CD14-positive monocyte (primary cell): ENCODE data around the gene FOXC1. TPM values are rescaled to one million over a fixed set of nuclear protein-coding genes. Genes with fewer than 3 reads are reported as not detected.

Experiments
- DNase-seq, 3 donors: peaks; one replicate each; pipeline ENCODE4 v3.0.0-alpha.2; 2011 to 2022
- H2AFZ ChIP-seq: 2 replicates; pipeline ENCODE4 v1.6.0; 2012; ENCODE audit warnings: mild to moderate bottlenecking, low read depth, low read length, inconsistent platforms; ENCODE audit not compliant: insufficient read depth, poor library complexity, severe bottlenecking
- H3K27ac ChIP-seq, 2 donors: 1 replicate in 1 of 2; 2 replicates in 1 of 2; pipeline ENCODE4 v1.5.1; 2012 to 2013; ENCODE audit warnings: low read length in 2 of 2, control low read depth in 1 of 2, inconsistent platforms in 1 of 2, low read depth in 1 of 2, mild to moderate bottlenecking in 1 of 2
- H3K27me3 ChIP-seq, 2 donors: one replicate each; pipeline versions ENCODE4 v1.6.0 to v1.6.1; 2011 to 2013; ENCODE audit warnings: low read length in 2 of 2; ENCODE audit not compliant: control insufficient read depth in 2 of 2, insufficient read depth in 2 of 2
- H3K36me3 ChIP-seq, 2 donors: replicated peaks in 1 of 2; 1 replicate in 1 of 2; 2 replicates in 1 of 2; pipeline versions ENCODE4 v1.5.1 to v1.6.1; 2012 to 2013; ENCODE audit warnings: low read length in 2 of 2, control low read depth in 1 of 2, inconsistent platforms in 1 of 2, mild to moderate bottlenecking in 1 of 2; ENCODE audit not compliant: insufficient read depth in 2 of 2, control insufficient read depth in 1 of 2
- H3K4me1 ChIP-seq, 2 donors: 1 replicate in 1 of 2; 2 replicates in 1 of 2; pipeline versions ENCODE4 v1.5.1 to v1.6.1; 2012 to 2013; ENCODE audit warnings: low read length in 2 of 2, control low read depth in 1 of 2, inconsistent platforms in 1 of 2, mild to moderate bottlenecking in 1 of 2, moderate library complexity in 1 of 2; ENCODE audit not compliant: insufficient read depth in 2 of 2, control insufficient read depth in 1 of 2
- H3K4me2 ChIP-seq: replicated peaks from 2 replicates; pipeline ENCODE3; 2012; ENCODE audit warnings: low read length, moderate library complexity, mild to moderate bottlenecking; ENCODE audit not compliant: poor library complexity, severe bottlenecking; ENCODE audit errors: extremely low read depth
- H3K4me3 ChIP-seq, 3 experiments: fragments of 200-600 bp in 1 of 3; sonication (generic) in 1 of 3; replicated peaks in 1 of 3; 1 replicate in 2 of 3; 2 replicates in 1 of 3; pipeline ENCODE4 v1.5.1; 2011 to 2013; ENCODE audit warnings: low read length in 3 of 3, mild to moderate bottlenecking in 3 of 3, control low read depth in 2 of 3, low read depth in 2 of 3, inconsistent platforms in 1 of 3, moderate library complexity in 1 of 3
- H3K79me2 ChIP-seq: 2 replicates; pipeline ENCODE4 v1.6.0; 2012; ENCODE audit warnings: mild to moderate bottlenecking, control low read depth, inconsistent platforms, low read length, moderate library complexity; ENCODE audit not compliant: insufficient read depth
- H3K9ac ChIP-seq: 2 replicates; pipeline ENCODE4 v1.6.0; 2017; ENCODE audit warnings: low read length, mild to moderate bottlenecking; ENCODE audit not compliant: insufficient read depth, poor library complexity, severe bottlenecking
- H3K9me3 ChIP-seq, 2 donors: replicated peaks in 1 of 2; 1 replicate in 1 of 2; 2 replicates in 1 of 2; pipeline versions ENCODE4 v1.5.1 to v1.6.1; 2012 to 2013; ENCODE audit warnings: low read length in 2 of 2, control low read depth in 1 of 2; ENCODE audit not compliant: control insufficient read depth in 1 of 2, insufficient read depth in 1 of 2
- H4K20me1 ChIP-seq: 2 replicates; pipeline ENCODE4 v1.6.0; 2012; ENCODE audit warnings: mild to moderate bottlenecking, low read length, control low read depth, moderate library complexity; ENCODE audit not compliant: insufficient read depth
- H3K27ac Mint-ChIP-seq, 7 donors: one replicate each; pipeline ENCODE4 v1.8.0; 2020; ENCODE audit warnings: mild to moderate bottlenecking in 7 of 7, mixed read lengths in 7 of 7, moderate library complexity in 6 of 7, inconsistent platforms in 2 of 7
- H3K27me3 Mint-ChIP-seq, 3 donors: one replicate each; pipeline ENCODE4 v1.8.0; 2021 to 2022; ENCODE audit warnings: low read depth in 3 of 3, mild to moderate bottlenecking in 3 of 3, mixed read lengths in 3 of 3, moderate library complexity in 3 of 3, inconsistent platforms in 1 of 3
- H3K36me3 Mint-ChIP-seq, 2 donors: one replicate each; pipeline ENCODE4 v1.8.0; 2020; ENCODE audit warnings: mixed read lengths in 2 of 2, inconsistent platforms in 1 of 2, mild to moderate bottlenecking in 1 of 2
- H3K4me1 Mint-ChIP-seq: one replicate; pipeline ENCODE4 v1.8.0; 2020; ENCODE audit warnings: mild to moderate bottlenecking, mixed read lengths
- H3K4me3 Mint-ChIP-seq, 2 donors: one replicate each; pipeline ENCODE4 v1.8.0; 2020; ENCODE audit warnings: mild to moderate bottlenecking in 2 of 2, mixed read lengths in 2 of 2, moderate library complexity in 1 of 2
- H3K9me3 Mint-ChIP-seq, 7 donors: one replicate each; pipeline ENCODE4 v1.8.0; 2020 to 2022; ENCODE audit warnings: mixed read lengths in 7 of 7, mild to moderate bottlenecking in 6 of 7, moderate library complexity in 6 of 7, inconsistent platforms in 2 of 7
- WGBS: methylation state at CpG from one replicate; pipeline ENCODE4 v1.1.5; 2013; ENCODE audit warnings: missing lambda C conversion rate; ENCODE audit not compliant: insufficient coverage; 5-methylcytosine and 5-hydroxymethylcytosine counted together
- intact Hi-C, 2 donors: fragments of 100-400 bp; cut with micrococcal nuclease; formaldehyde crosslinking; loops; one replicate each; pipeline versions ENCODE4 v1.15.0 to v1.15.1; 2023
- polyA plus RNA-seq, 3 donors: library from polyadenylated mRNA; depleted of rRNA in 1 of 3; unstranded in 2 of 3; stranded (reverse) in 1 of 3; fragments of 300-500 nt in 2 of 3; fragments of >200 nt in 1 of 3; fragmentation: Illumina TruSeq in 2 of 3; gene quantifications; 1 replicate in 2 of 3; 2 replicates in 1 of 3; pipeline ENCODE4 v1.2.3, GENCODE V29; 2012 to 2021
- TF ChIP-seq, protein P1 (sequence below): fragments of 200-600 bp; IDR thresholded peaks from one replicate; pipeline ENCODE4 v1.8.0; 2022; ENCODE audit warnings: antibody characterized with exemption, mild to moderate bottlenecking

Gene FOXC1
- polyA plus RNA-seq, 3 donors, result 0.36 TPM; not detected in 2

GRCh38 chr6:1617466-1618310 lies 8.0 kb downstream of the FOXC1 start:
- H3K27me3 Mint-ChIP-seq, result peaks cover 81 to 98% (median 87%) of the 10 kb centered on the region in 3 donors
- peaks cover 10% of the 10 kb centered on the region for H3K4me1 Mint-ChIP-seq
- Histone ChIP-seq H3K4me1 (peaks cover 23 to 33% of the 10 kb centered on the region in 2 donors), H3K36me3 (no peaks in the 10 kb centered on the region), H4K20me1 (no peaks in the 10 kb centered on the region), H3K9ac (no peak overlapping the region), H3K27ac (no peak overlapping the region), H3K79me2 (no peaks in the 10 kb centered on the region), H3K4me2 (no peak overlapping the region), H3K27me3 (peaks cover 64 to 95% of the 10 kb centered on the region in 2 donors), H3K9me3 (peaks cover 0 to 23% of the 10 kb centered on the region in 2 donors), H2AFZ (no peak overlapping the region), H3K4me3 (no peak overlapping the region)
- no peak for DNase-seq
- WGBS, result 83% methylated on average over 10 of the region's 21 CpGs
- peaks cover 0 to 14% (median 4%) of the 10 kb centered on the region in 7 donors for H3K9me3 Mint-ChIP-seq
- no peak overlapping the region for H3K27ac Mint-ChIP-seq
- H3K4me3 Mint-ChIP-seq, result peak overlapping the region; percentile 14 to 65
- H3K36me3 Mint-ChIP-seq, result peaks cover 11 to 12% of the 10 kb centered on the region in 2 donors
- intact Hi-C loops, result loop anchor here in 1 of 2 donors (10.0 kb wide), 1 partner anchor 627 kb away; the partner anchor contains the start of gene GMDS
- TF ChIP-seq, protein P1, sequence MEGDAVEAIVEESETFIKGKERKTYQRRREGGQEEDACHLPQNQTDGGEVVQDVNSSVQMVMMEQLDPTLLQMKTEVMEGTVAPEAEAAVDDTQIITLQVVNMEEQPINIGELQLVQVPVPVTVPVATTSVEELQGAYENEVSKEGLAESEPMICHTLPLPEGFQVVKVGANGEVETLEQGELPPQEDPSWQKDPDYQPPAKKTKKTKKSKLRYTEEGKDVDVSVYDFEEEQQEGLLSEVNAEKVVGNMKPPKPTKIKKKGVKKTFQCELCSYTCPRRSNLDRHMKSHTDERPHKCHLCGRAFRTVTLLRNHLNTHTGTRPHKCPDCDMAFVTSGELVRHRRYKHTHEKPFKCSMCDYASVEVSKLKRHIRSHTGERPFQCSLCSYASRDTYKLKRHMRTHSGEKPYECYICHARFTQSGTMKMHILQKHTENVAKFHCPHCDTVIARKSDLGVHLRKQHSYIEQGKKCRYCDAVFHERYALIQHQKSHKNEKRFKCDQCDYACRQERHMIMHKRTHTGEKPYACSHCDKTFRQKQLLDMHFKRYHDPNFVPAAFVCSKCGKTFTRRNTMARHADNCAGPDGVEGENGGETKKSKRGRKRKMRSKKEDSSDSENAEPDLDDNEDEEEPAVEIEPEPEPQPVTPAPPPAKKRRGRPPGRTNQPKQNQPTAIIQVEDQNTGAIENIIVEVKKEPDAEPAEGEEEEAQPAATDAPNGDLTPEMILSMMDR, result no peak

GRCh38 chr6:1618311-1619097 lies 8.8 kb downstream of the FOXC1 start:
- intact Hi-C loops, result loop anchor here in 1 of 2 donors (10.0 kb wide), 1 partner anchor 626 kb away; the partner anchor contains the start of gene GMDS
- no peak overlapping the region for H3K9ac ChIP-seq
- Mint-ChIP-seq H3K4me3 (peak overlapping the region in 1 of 2 donors; percentile 65), H3K9me3 (peaks cover 0 to 16% (median 4%) of the 10 kb centered on the region in 7 donors), H3K27ac (no peak overlapping the region), H3K4me1 (peaks cover 9% of the 10 kb centered on the region), H3K36me3 (peaks cover 18 to 19% of the 10 kb centered on the region in 2 donors), H3K27me3 (peaks cover 81 to 98% (median 87%) of the 10 kb centered on the region in 3 donors)
- H3K9me3 ChIP-seq, result peaks cover 0 to 23% of the 10 kb centered on the region in 2 donors
- H3K27ac ChIP-seq, result no peak overlapping the region
- TF ChIP-seq, protein P1, result no peak
- no peak for DNase-seq
- no peaks in the 10 kb centered on the region for H3K36me3 ChIP-seq
- peaks cover 22 to 32% of the 10 kb centered on the region in 2 donors for H3K4me1 ChIP-seq
- WGBS, result 59% methylated on average over 23 of the region's 31 CpGs
- H3K27me3 ChIP-seq, result peaks cover 59 to 95% of the 10 kb centered on the region in 2 donors
- no peak overlapping the region for H3K4me2 ChIP-seq
- no peaks in the 10 kb centered on the region for H4K20me1 ChIP-seq
- H3K4me3 ChIP-seq, result no peak overlapping the region
- no peaks in the 10 kb centered on the region for H3K79me2 ChIP-seq
- H2AFZ ChIP-seq, result no peak overlapping the region
